H1 (cell line): ENCODE measurements around the gene DNAJB11. TPM values are rescaled to one million over a fixed set of nuclear protein-coding genes. Genes with fewer than 3 reads are reported as not detected.

Experiments
- ASH2L ChIP-seq: fragments of 200-600, 300-600 bp; sonication (generic); IDR thresholded peaks from one replicate; pipeline ENCODE4 v1.7.1; 2017; ENCODE audit warnings: low read length
- CHD7 ChIP-seq: fragments of 300-600 bp; sonication (generic); IDR thresholded peaks from 2 replicates; pipeline ENCODE4 v1.7.1; 2012; ENCODE audit warnings: low read length, moderate library complexity, mild to moderate bottlenecking, inconsistent platforms; ENCODE audit not compliant: insufficient replicate concordance
- MAX ChIP-seq: IDR thresholded peaks from 2 replicates; pipeline ENCODE4 v1.6.1; 2012; ENCODE audit warnings: inconsistent platforms
- NRF1 ChIP-seq: IDR thresholded peaks from 2 replicates; pipeline ENCODE4 v1.6.1; 2011; ENCODE audit warnings: mild to moderate bottlenecking, low read depth, low read length, improper control_type of control experiment
- POU5F1 ChIP-seq: IDR thresholded peaks from 2 replicates; pipeline ENCODE4 v1.6.1; 2011; ENCODE audit warnings: low read depth, mild to moderate bottlenecking, low read length, moderate library complexity
- SP4 ChIP-seq: IDR thresholded peaks from 2 replicates; pipeline ENCODE4 v1.6.1; 2012; ENCODE audit warnings: low read length, inconsistent platforms
- TAF7 ChIP-seq: optimal IDR thresholded peaks from 2 replicates; pipeline ENCODE3; 2011; ENCODE audit warnings: low read depth, mild to moderate bottlenecking, inconsistent platforms, low read length, moderate library complexity, borderline replicate concordance
- TBP ChIP-seq: IDR thresholded peaks from 2 replicates; pipeline ENCODE4 v1.6.1; 2011; ENCODE audit warnings: low read depth, low read length, improper control_type of control experiment
- ZNF274 ChIP-seq: IDR thresholded peaks from 2 replicates; pipeline ENCODE4 v1.7.0; 2012; ENCODE audit warnings: low read length, borderline replicate concordance; ENCODE audit errors: extremely low read depth
- polyA plus RNA-seq, 7 experiments: library from polyadenylated mRNA; depleted of rRNA in 3 of 7; stranded (reverse) in 5 of 7; unstranded in 2 of 7; fragments of >200 nt in 5 of 7; fragments of 200-250 nt in 2 of 7; gene quantifications; 1 replicate in 5 of 7; 2 replicates in 1 of 7; 4 replicates in 1 of 7; pipeline versions ENCODE4 v1.2.1 to v1.2.3, GENCODE V29; 2011 to 2013; ENCODE audit warnings: missing spikeins in 2 of 7, mixed read lengths in 2 of 7
- total RNA-seq: library from RNA; stranded (reverse); fragmentation: NEBNext Ultra II Directional; extraction: Animal tissue kit (Norgen Biotek cat#: 25700); gene quantifications from 2 replicates; pipeline ENCODE4 v1.2.1, GENCODE V29; 2021

The DNAJB11 gene
- total and polyA plus RNA-seq, 2 of the 8 experiments (the other 6 are each of a cell fraction or from before 2014, with no cell fraction given), result 14.6 to 63.9 TPM

GRCh38 chr3:186599142-186599784, 28.7 kb downstream of the DNAJB11 start (continued):
- no peak for TF ChIP-seq SP4
- no peak for TF ChIP-seq CHD7
- TF ChIP-seq TAF7, result no peak
- TF ChIP-seq POU5F1, result no peak
- no peak for TF ChIP-seq ZNF274
- no peak for TF ChIP-seq ASH2L
- TF ChIP-seq NRF1, result no peak
- TF ChIP-seq MAX, result no peak
- TF ChIP-seq TBP, result no peak
